A549 (cell line): ENCODE results near the gene TMEM92.

ENCODE experiments used
- EP300 ChIP-seq, 2 experiments: fragments of >200 bp; sonication (Bioruptor Twin); formaldehyde crosslinking; IDR thresholded peaks; 2 replicates in 1 of 2; 3 replicates in 1 of 2; pipeline ENCODE4 v1.6.1; 2016 to 2017
- JUN ChIP-seq, 2 experiments: fragments of >200 bp; sonication (Bioruptor Twin); formaldehyde crosslinking; IDR thresholded peaks; 2 replicates in 1 of 2; 3 replicates in 1 of 2; pipeline ENCODE4 v1.6.1; 2016 to 2017
- MAZ ChIP-seq: fragments of 150-350 bp; IDR thresholded peaks from 2 replicates; pipeline ENCODE4 v1.6.1; 2014; ENCODE audit warnings: antibody characterized with exemption, low read depth, low read length, borderline replicate concordance
- NR3C1 ChIP-seq: fragments of >200 bp; sonication (Bioruptor Twin); formaldehyde crosslinking; IDR thresholded peaks from 3 replicates; pipeline ENCODE4 v1.6.1; 2017
- POLR2A ChIP-seq: IDR thresholded peaks from 2 replicates; pipeline ENCODE4 v1.6.1; 2012; ENCODE audit warnings: mild to moderate bottlenecking, low read length
- SMC3 ChIP-seq: fragments of >200 bp; sonication (Bioruptor Twin); formaldehyde crosslinking; IDR thresholded peaks from 3 replicates; pipeline ENCODE4 v1.6.1; 2018; ENCODE audit warnings: inconsistent platforms
- SREBF2 ChIP-seq: fragments of 450-650 bp; IDR thresholded peaks from 2 replicates; pipeline ENCODE4 v1.6.1; 2014; ENCODE audit warnings: mild to moderate bottlenecking, moderate library complexity
- TF ChIP-seq, protein P1 (sequence below): fragments of 200-600 bp; sonication (generic); IDR thresholded peaks from 2 replicates; pipeline ENCODE4 v1.6.1; 2016; ENCODE audit warnings: antibody characterized with exemption, mild to moderate bottlenecking, moderate library complexity
- TF ChIP-seq, protein P2 (sequence below): fragments of >200 bp; sonication (Bioruptor Twin); formaldehyde crosslinking; IDR thresholded peaks from 3 replicates; pipeline ENCODE4 v1.5.1; 2016
- TF ChIP-seq, protein P3 (sequence below): IDR thresholded peaks from 2 replicates; pipeline ENCODE4 v1.6.1; 2012

DNA sequence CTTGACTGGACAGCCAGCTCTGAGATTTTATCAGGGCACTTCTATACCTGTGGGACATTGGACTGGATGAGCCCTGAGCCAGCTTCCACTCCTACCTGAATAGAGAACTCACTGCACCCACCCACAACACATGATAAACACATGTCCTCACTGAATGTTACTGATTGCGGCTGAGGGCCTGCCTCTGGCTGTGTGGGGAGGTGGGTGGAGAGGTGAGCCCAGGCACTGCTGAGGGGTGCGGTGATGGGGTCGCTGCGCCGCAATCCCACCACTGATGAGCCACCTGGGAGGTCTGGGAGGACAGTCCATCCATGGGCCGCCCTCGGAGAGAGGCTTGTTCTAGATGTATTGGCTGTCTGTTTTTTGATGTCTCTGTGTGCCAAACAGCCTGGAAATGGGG is 5.4 kb downstream of the TMEM92 start:
- TF ChIP-seq, protein P1, sequence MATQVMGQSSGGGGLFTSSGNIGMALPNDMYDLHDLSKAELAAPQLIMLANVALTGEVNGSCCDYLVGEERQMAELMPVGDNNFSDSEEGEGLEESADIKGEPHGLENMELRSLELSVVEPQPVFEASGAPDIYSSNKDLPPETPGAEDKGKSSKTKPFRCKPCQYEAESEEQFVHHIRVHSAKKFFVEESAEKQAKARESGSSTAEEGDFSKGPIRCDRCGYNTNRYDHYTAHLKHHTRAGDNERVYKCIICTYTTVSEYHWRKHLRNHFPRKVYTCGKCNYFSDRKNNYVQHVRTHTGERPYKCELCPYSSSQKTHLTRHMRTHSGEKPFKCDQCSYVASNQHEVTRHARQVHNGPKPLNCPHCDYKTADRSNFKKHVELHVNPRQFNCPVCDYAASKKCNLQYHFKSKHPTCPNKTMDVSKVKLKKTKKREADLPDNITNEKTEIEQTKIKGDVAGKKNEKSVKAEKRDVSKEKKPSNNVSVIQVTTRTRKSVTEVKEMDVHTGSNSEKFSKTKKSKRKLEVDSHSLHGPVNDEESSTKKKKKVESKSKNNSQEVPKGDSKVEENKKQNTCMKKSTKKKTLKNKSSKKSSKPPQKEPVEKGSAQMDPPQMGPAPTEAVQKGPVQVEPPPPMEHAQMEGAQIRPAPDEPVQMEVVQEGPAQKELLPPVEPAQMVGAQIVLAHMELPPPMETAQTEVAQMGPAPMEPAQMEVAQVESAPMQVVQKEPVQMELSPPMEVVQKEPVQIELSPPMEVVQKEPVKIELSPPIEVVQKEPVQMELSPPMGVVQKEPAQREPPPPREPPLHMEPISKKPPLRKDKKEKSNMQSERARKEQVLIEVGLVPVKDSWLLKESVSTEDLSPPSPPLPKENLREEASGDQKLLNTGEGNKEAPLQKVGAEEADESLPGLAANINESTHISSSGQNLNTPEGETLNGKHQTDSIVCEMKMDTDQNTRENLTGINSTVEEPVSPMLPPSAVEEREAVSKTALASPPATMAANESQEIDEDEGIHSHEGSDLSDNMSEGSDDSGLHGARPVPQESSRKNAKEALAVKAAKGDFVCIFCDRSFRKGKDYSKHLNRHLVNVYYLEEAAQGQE, result no peak
- TF ChIP-seq, protein P2, sequence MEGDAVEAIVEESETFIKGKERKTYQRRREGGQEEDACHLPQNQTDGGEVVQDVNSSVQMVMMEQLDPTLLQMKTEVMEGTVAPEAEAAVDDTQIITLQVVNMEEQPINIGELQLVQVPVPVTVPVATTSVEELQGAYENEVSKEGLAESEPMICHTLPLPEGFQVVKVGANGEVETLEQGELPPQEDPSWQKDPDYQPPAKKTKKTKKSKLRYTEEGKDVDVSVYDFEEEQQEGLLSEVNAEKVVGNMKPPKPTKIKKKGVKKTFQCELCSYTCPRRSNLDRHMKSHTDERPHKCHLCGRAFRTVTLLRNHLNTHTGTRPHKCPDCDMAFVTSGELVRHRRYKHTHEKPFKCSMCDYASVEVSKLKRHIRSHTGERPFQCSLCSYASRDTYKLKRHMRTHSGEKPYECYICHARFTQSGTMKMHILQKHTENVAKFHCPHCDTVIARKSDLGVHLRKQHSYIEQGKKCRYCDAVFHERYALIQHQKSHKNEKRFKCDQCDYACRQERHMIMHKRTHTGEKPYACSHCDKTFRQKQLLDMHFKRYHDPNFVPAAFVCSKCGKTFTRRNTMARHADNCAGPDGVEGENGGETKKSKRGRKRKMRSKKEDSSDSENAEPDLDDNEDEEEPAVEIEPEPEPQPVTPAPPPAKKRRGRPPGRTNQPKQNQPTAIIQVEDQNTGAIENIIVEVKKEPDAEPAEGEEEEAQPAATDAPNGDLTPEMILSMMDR, result no peak
- TF ChIP-seq EP300 (IDR thresholded peaks at IDR 0.05) (no peak), MAZ (no peak), SREBF2 (no peak), POLR2A (no peak), JUN (IDR thresholded peaks at IDR 0.05) (no peak), NR3C1 (no peak), SMC3 (no peak)
- TF ChIP-seq, protein P3, sequence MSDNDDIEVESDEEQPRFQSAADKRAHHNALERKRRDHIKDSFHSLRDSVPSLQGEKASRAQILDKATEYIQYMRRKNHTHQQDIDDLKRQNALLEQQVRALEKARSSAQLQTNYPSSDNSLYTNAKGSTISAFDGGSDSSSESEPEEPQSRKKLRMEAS, result no peak
